Thyroid gland (tissue), 4 donors: ENCODE measurements around the gene FAM241B. TPM values are rescaled to one million over a fixed set of nuclear protein-coding genes. Genes with fewer than 3 reads are reported as not detected.

Experiments used
- DNase-seq, 2 donors: peaks; one replicate each; pipeline ENCODE4 v3.0.0-alpha.2; 2019
- H3K27ac ChIP-seq, 3 donors: fragments of 200-600 bp; sonication (generic); 1 replicate in 2 of 3; 2 replicates in 1 of 3; pipeline ENCODE4 v1.5.1; 2016 to 2019; ENCODE audit warnings: mild to moderate bottlenecking in 1 of 3, moderate library complexity in 1 of 3
- H3K27me3 ChIP-seq: fragments of 200-600 bp; sonication (generic); one replicate; pipeline ENCODE4 v1.5.1; 2019
- H3K36me3 ChIP-seq, 2 donors: fragments of 200-600 bp; sonication (generic); one replicate each; pipeline ENCODE4 v1.5.1; 2016 to 2019
- H3K4me1 ChIP-seq, 2 donors: fragments of 200-600 bp; sonication (generic); one replicate each; pipeline ENCODE4 v1.5.1; 2017 to 2019
- H3K4me3 ChIP-seq, 3 donors: fragments of 200-600 bp; sonication (generic); replicated peaks in 1 of 3; 1 replicate in 2 of 3; 2 replicates in 1 of 3; pipeline ENCODE4 v1.5.1; 2016; ENCODE audit warnings: mild to moderate bottlenecking in 1 of 3
- H3K9me3 ChIP-seq: fragments of 200-600 bp; sonication (generic); one replicate; pipeline ENCODE4 v1.5.1; 2017
- CTCF ChIP-seq, 6 experiments: fragments of 200-600 bp in 3 of 6; fragments of 450-650 bp in 3 of 6; sonication (generic) in 3 of 6; IDR thresholded peaks; one replicate each; pipeline ENCODE4 v1.5.1; 2016 to 2019; ENCODE audit warnings: antibody characterized with exemption in 6 of 6, mild to moderate bottlenecking in 2 of 6, inconsistent platforms in 1 of 6, moderate library complexity in 1 of 6
- POLR2A ChIP-seq, 2 donors: fragments of 450-650 bp; IDR thresholded peaks; one replicate each; pipeline ENCODE4 v1.6.1; 2017; ENCODE audit warnings: antibody characterized with exemption in 2 of 2, mild to moderate bottlenecking in 2 of 2, moderate library complexity in 1 of 2
- WGBS, 2 donors: methylation state at CpG; one replicate each; pipeline ENCODE4 v1.1.5; 2017; 5-methylcytosine and 5-hydroxymethylcytosine counted together
- intact Hi-C: fragments of 100-400 bp; cut with DNase I; formaldehyde crosslinking; loops from one replicate; pipeline ENCODE4 v1.15.1; 2023
- total RNA-seq, 4 donors: library from RNA; depleted of rRNA; stranded (reverse); fragments of >200 nt; gene quantifications; one replicate each; pipeline ENCODE4 v1.2.3, GENCODE V29; 2016

The FAM241B gene
- total RNA-seq, 4 donors from 2014 or later, result 2.1 to 7.2 (median 4.6) TPM

GRCh38 chr10:69648461-69648860 is 18.4 kb downstream of the FAM241B start:
- TF ChIP-seq POLR2A (IDR thresholded peaks at IDR 0.05) (no peak), CTCF (IDR thresholded peaks at IDR 0.05) (no peak)
- intact Hi-C loops, result loop anchor here (10.0 kb wide), 2 partner anchors 146 to 266 kb away; no protein-coding TSS in a partner anchor
- no peak for DNase-seq
- WGBS, 2 donors, result 91 to 97% methylated on average over 3 to 5 of the region's 5 CpGs
- Histone ChIP-seq H3K4me1 (peaks cover 0 to 3% of the 10 kb centered on the region in 2 donors), H3K27me3 (no peaks in the 10 kb centered on the region), H3K9me3 (no peaks in the 10 kb centered on the region), H3K4me3 (no peak overlapping the region), H3K27ac (no peak overlapping the region), H3K36me3 (no peaks in the 10 kb centered on the region)

GRCh38 chr10:69649786-69650550 is 19.9 kb downstream of the FAM241B start:
- intact Hi-C loops, result loop anchor here (10.0 kb wide), 2 partner anchors 145 to 265 kb away; no protein-coding TSS in a partner anchor
- no peak overlapping the region for H3K27ac ChIP-seq
- peaks cover 0 to 18% of the 10 kb centered on the region in 2 donors for H3K4me1 ChIP-seq
- H3K36me3 ChIP-seq, result no peaks in the 10 kb centered on the region
- no peaks in the 10 kb centered on the region for H3K27me3 ChIP-seq
- 66 to 76% methylated on average over 9 of the region's 9 CpGs for WGBS, 2 donors
- no peaks in the 10 kb centered on the region for H3K9me3 ChIP-seq
- DNase-seq, result no peak
- no peak overlapping the region for H3K4me3 ChIP-seq
- TF ChIP-seq CTCF (IDR thresholded peaks at IDR 0.05) (no peak), POLR2A (IDR thresholded peaks at IDR 0.05) (no peak)

GRCh38 chr10:69650589-69651261 is 20.7 kb downstream of the FAM241B start:
- 72 to 80% methylated on average over 12 to 13 of the region's 13 CpGs for WGBS, 2 donors
- H3K4me3 ChIP-seq, result no peak overlapping the region
- no peaks in the 10 kb centered on the region for H3K9me3 ChIP-seq
- peaks cover 0 to 18% of the 10 kb centered on the region in 2 donors for H3K4me1 ChIP-seq
- no peaks in the 10 kb centered on the region for H3K36me3 ChIP-seq
- H3K27ac ChIP-seq, result no peak overlapping the region
- TF ChIP-seq CTCF (IDR thresholded peaks at IDR 0.05) (no peak), POLR2A (IDR thresholded peaks at IDR 0.05) (no peak)
- H3K27me3 ChIP-seq, result no peaks in the 10 kb centered on the region
- DNase-seq, result no peak
- intact Hi-C loops, result no loop called here

- Histone ChIP-seq H3K4me1 (peaks cover 0 to 18% of the 10 kb centered on the region in 2 donors), H3K9me3 (no peaks in the 10 kb centered on the region), H3K27ac (no peak overlapping the region), H3K36me3 (no peaks in the 10 kb centered on the region), H3K4me3 (no peak overlapping the region), H3K27me3 (no peaks in the 10 kb centered on the region)
- DNase-seq, result no peak
- WGBS, 2 donors, result 77 to 81% methylated on average over 9 of the region's 9 CpGs
- TF ChIP-seq POLR2A (IDR thresholded peaks at IDR 0.05), result no peak
- no peak for TF ChIP-seq CTCF (IDR thresholded peaks at IDR 0.05)
- intact Hi-C loops, result no loop called here
Measured at GRCh38 chr10:69651362-69651761, 21.3 kb downstream of the FAM241B start.
